ENCODE results near the gene TNIP2. TPM values are rescaled to one million over a fixed set of nuclear protein-coding genes. Genes with fewer than 3 reads are reported as not detected.

TNIP2 gene
- total and polyA plus RNA-seq, 4 donors, result 10.5 to 20.7 (median 13.5) TPM

GRCh38 chr4:2698951-2699505 is 57.1 kb downstream of the TNIP2 start:
- 63% methylated on average over 12 of the region's 12 CpGs for WGBS
- DNase-seq (ENCODE audit: low spot score), result no peak
- H3K27ac ChIP-seq (ENCODE audit: low read depth in 1 of 2, low read length in 2 of 2), result no peak overlapping the region

More at GRCh38 chr4:2698951-2699505, 57.1 kb downstream of the TNIP2 start:
- TF ChIP-seq MAX (IDR thresholded peaks at IDR 0.05) (peak; percentile 47), RXRA (IDR thresholded peaks at IDR 0.05) (peak in 1 of 2 donors; percentile 61), TAF1 (conservative IDR thresholded peaks at IDR 0.05) (no peak), GABPA (IDR thresholded peaks at IDR 0.05 in 1 of 2, conservative IDR thresholded peaks at IDR 0.05 in 1 of 2) (no peak), EGR1 (IDR thresholded peaks at IDR 0.05; ENCODE audit: low read depth in 2 of 2) (no peak), SP1 (IDR thresholded peaks at IDR 0.05) (peak; percentile 58), CTCF (IDR thresholded peaks at IDR 0.05; ENCODE audit: low read depth, low read length, missing input control) (no peak), FOXA1 (IDR thresholded peaks at IDR 0.05) (no peak), ATF3 (IDR thresholded peaks at IDR 0.05) (peak; percentile 81), HNF4A (conservative IDR thresholded peaks at IDR 0.05) (peak; percentile 55 to 68), RAD21 (IDR thresholded peaks at IDR 0.05) (peak in 1 of 2 donors; percentile 9), ZBTB33 (IDR thresholded peaks at IDR 0.05) (no peak), YY1 (IDR thresholded peaks at IDR 0.05) (no peak), JUND (IDR thresholded peaks at IDR 0.05) (no peak), HNF4G (IDR thresholded peaks at IDR 0.05) (no peak), REST (IDR thresholded peaks at IDR 0.05) (no peak), FOXA2 (IDR thresholded peaks at IDR 0.05) (no peak), NR2F2 (IDR thresholded peaks at IDR 0.05) (peak; percentile 41)
- Histone ChIP-seq H3K9ac (ENCODE audit: low read depth in 1 of 2, low read length in 2 of 2) (no peak overlapping the region), H3K9me3 (ENCODE audit: control insufficient read depth in 4 of 4, low read length in 3 of 4) (no peaks in the 10 kb centered on the region), H3K27me3 (ENCODE audit: control insufficient read depth in 4 of 4, insufficient read depth in 4 of 4, low read length in 3 of 4) (no peaks in the 10 kb centered on the region), H3K4me1 (ENCODE audit: control insufficient read depth in 4 of 4, insufficient read depth in 4 of 4, low read length in 3 of 4) (peaks cover 5 to 15% (median 10%) of the 10 kb centered on the region in 4 donors), H3K4me3 (ENCODE audit: low read depth in 1 of 3, low read length in 3 of 3) (no peak overlapping the region), H3K36me3 (ENCODE audit: control insufficient read depth in 4 of 4, insufficient read depth in 3 of 4, low read depth in 1 of 4, low read length in 3 of 4) (peaks cover 9 to 66% (median 45%) of the 10 kb centered on the region in 4 donors)
